ENCODE data around the gene PTPRK. TPM values are rescaled to one million over a fixed set of nuclear protein-coding genes. Genes with fewer than 3 reads are reported as not detected.

Gene PTPRK
- total and polyA plus RNA-seq, 2 of the 13 experiments (the other 11 are each of a cell fraction or from before 2014, with no cell fraction given): 43.6 to 98.3 TPM

GRCh38 chr6:128474933-128475332 lies 45.5 kb downstream of the PTPRK start:
- H3K4me1 ChIP-seq (ENCODE audit: insufficient read depth, low read length): peaks cover 21% of the 10 kb centered on the region
- 93% methylated on average over 1 of the region's 1 CpG for WGBS (ENCODE audit: low lambda C conversion rate)
- no peak for TF ChIP-seq PAXIP1 (CRISPR knock-in tag; conservative IDR thresholded peaks at IDR 0.05)
- no peak for TF ChIP-seq SIN3A (IDR thresholded peaks at IDR 0.05; ENCODE audit: borderline replicate concordance, low read depth, low read length)
- TF ChIP-seq SPEN (CRISPR knock-in tag; IDR thresholded peaks at IDR 0.05; ENCODE audit: low read depth): no peak
- no peak for TF ChIP-seq JUND (CRISPR knock-in tag; IDR thresholded peaks at IDR 0.05)
- no peak for TF ChIP-seq ZNF549 (CRISPR knock-in tag; IDR thresholded peaks at IDR 0.05)
- TF ChIP-seq BRD4 (CRISPR knock-in tag; IDR thresholded peaks at IDR 0.05): no peak
- TF ChIP-seq ZNF510 (CRISPR knock-in tag; IDR thresholded peaks at IDR 0.05; ENCODE audit: low read depth): no peak
- TF ChIP-seq RFXANK (CRISPR knock-in tag; IDR thresholded peaks at IDR 0.05): no peak
- TF ChIP-seq HNF1A (IDR thresholded peaks at IDR 0.05; ENCODE audit: low read depth): no peak
- TF ChIP-seq HNF1A (CRISPR knock-in tag; IDR thresholded peaks at IDR 0.05; ENCODE audit: borderline replicate concordance): no peak
- TF ChIP-seq, protein P1, sequence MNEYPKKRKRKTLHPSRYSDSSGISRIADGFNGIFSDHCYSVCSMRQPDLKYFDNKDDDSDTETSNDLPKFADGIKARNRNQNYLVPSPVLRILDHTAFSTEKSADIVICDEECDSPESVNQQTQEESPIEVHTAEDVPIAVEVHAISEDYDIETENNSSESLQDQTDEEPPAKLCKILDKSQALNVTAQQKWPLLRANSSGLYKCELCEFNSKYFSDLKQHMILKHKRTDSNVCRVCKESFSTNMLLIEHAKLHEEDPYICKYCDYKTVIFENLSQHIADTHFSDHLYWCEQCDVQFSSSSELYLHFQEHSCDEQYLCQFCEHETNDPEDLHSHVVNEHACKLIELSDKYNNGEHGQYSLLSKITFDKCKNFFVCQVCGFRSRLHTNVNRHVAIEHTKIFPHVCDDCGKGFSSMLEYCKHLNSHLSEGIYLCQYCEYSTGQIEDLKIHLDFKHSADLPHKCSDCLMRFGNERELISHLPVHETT (CRISPR knock-in tag; conservative IDR thresholded peaks at IDR 0.05): no peak
- no peak for TF ChIP-seq ZNF501 (CRISPR knock-in tag; IDR thresholded peaks at IDR 0.05)
- TF ChIP-seq ATAD3A (CRISPR knock-in tag; IDR thresholded peaks at IDR 0.05): no peak
- H3K9me3 ChIP-seq (ENCODE audit: low read length): no peaks in the 10 kb centered on the region
- H3K4me3 ChIP-seq (replicated peaks in 1 of 3; ENCODE audit: insufficient read depth in 1 of 3, low read depth in 2 of 3, low read length in 3 of 3): no peak overlapping the region
- H3K36me3 ChIP-seq (replicated peaks in 1 of 2; ENCODE audit: control insufficient read depth in 1 of 2, insufficient read depth in 2 of 2, low read length in 2 of 2): no peaks in the 10 kb centered on the region; a peak in 1 of 5 replicates
- H3K9ac ChIP-seq (ENCODE audit: insufficient read depth, low read depth, low read length): no peak overlapping the region
- no peaks in the 10 kb centered on the region for H3K27me3 ChIP-seq (ENCODE audit: control insufficient read depth in 1 of 2, insufficient read depth in 2 of 2, low read length in 2 of 2)
- no peaks in the 10 kb centered on the region for H4K20me1 ChIP-seq (ENCODE audit: insufficient read depth, low read length)
- FAIRE-seq (no peak), DNase-seq (ENCODE audit: low spot score) (no peak), ATAC-seq (no peak)
- peaks cover 77% of the 10 kb centered on the region for H3K79me2 ChIP-seq (ENCODE audit: insufficient read depth, low read length)
- ChIA-PET POLR2A (no interaction called here), CTCF (ENCODE audit: low intra/inter-chr PET ratio, low total read pairs) (no interaction called here)
- H2AFZ ChIP-seq (ENCODE audit: low read length): no peak overlapping the region
- H3K4me2 ChIP-seq (ENCODE audit: low read depth, low read length): no peak overlapping the region
- no TSS peak for BruUV-seq (replicated peaks)
- in situ Hi-C loops (cut with HindIII; ENCODE audit: extremely low pct_ligation_motif_present, low pct_unique_long_range_greater_than_20kb) (no loop called here), intact Hi-C loops (cut with micrococcal nuclease; ENCODE audit: unreplicated experiment) (loop anchor here (2.0 kb wide), 1 partner anchor 14 kb away; no protein-coding TSS in a partner anchor)
- no peak overlapping the region for H3K27ac ChIP-seq (ENCODE audit: extremely low read length, insufficient read depth, low read length)

Data from HepG2 (cell line).